Measurements from ENCODE around the gene EPAS1.

EPAS1 gene

GRCh38 chr2:46277431-46278190, 19.6 kb upstream of the EPAS1 start:
- TF ChIP-seq CTCF (IDR thresholded peaks at IDR 0.05; ENCODE audit: insufficient read depth, low read depth, low read length, missing control alignments) = no peak
- peak; percentile 62 for DNase-seq (ENCODE audit: low read depth)
- H3K4me3 ChIP-seq (ENCODE audit: low read length) = no peak overlapping the region

- H3K4me3 ChIP-seq (ENCODE audit: low read length) = no peak overlapping the region
- DNase-seq (ENCODE audit: low read depth) = no peak
- TF ChIP-seq CTCF (IDR thresholded peaks at IDR 0.05; ENCODE audit: insufficient read depth, low read depth, low read length, missing control alignments) = no peak
Measured at GRCh38 chr2:46278952-46279351, 18.3 kb upstream of the EPAS1 start.

GRCh38 chr2:46281939-46282338, 15.3 kb upstream of the EPAS1 start:
- H3K4me3 ChIP-seq (ENCODE audit: low read length) = no peak overlapping the region
- DNase-seq (ENCODE audit: low read depth) = no peak
- no peak for TF ChIP-seq CTCF (IDR thresholded peaks at IDR 0.05; ENCODE audit: insufficient read depth, low read depth, low read length, missing control alignments)

GRCh38 chr2:46283693-46284092, 13.5 kb upstream of the EPAS1 start:
- no peak overlapping the region for H3K4me3 ChIP-seq (ENCODE audit: low read length)
- no peak for DNase-seq (ENCODE audit: low read depth)
- no peak for TF ChIP-seq CTCF (IDR thresholded peaks at IDR 0.05; ENCODE audit: insufficient read depth, low read depth, low read length, missing control alignments)

GRCh38 chr2:46284260-46284659, 12.9 kb upstream of the EPAS1 start:
- no peak for TF ChIP-seq CTCF (IDR thresholded peaks at IDR 0.05; ENCODE audit: insufficient read depth, low read depth, low read length, missing control alignments)
- DNase-seq (ENCODE audit: low read depth) = no peak

GRCh38 chr2:46284796-46285195, 12.4 kb upstream of the EPAS1 start:
- no peak overlapping the region for H3K4me3 ChIP-seq (ENCODE audit: low read length)
- TF ChIP-seq CTCF (IDR thresholded peaks at IDR 0.05; ENCODE audit: insufficient read depth, low read depth, low read length, missing control alignments) = no peak
- DNase-seq (ENCODE audit: low read depth) = no peak

More at GRCh38 chr2:46284260-46284659, 12.9 kb upstream of the EPAS1 start:
- H3K4me3 ChIP-seq (ENCODE audit: low read length) = no peak overlapping the region

GRCh38 chr2:46286715-46287114, 10.5 kb upstream of the EPAS1 start:
- peak; percentile 68 for DNase-seq (ENCODE audit: low read depth)
- TF ChIP-seq CTCF (IDR thresholded peaks at IDR 0.05; ENCODE audit: insufficient read depth, low read depth, low read length, missing control alignments) = no peak
- no peak overlapping the region for H3K4me3 ChIP-seq (ENCODE audit: low read length)

All from epithelial cell of esophagus (primary cell).